PC-9 (cell line): Measurements from ENCODE around the gene SPDYA.

ENCODE experiments used
- CTCF ChIP-seq: fragments of 200-600 bp; sonication (generic); conservative IDR thresholded peaks from 2 replicates; pipeline ENCODE4 v1.6.1; 2017; ENCODE audit warnings: mixed run types, antibody characterized with exemption, mild to moderate bottlenecking, moderate library complexity
- EZH2 ChIP-seq: fragments of 200-600 bp; sonication (generic); IDR thresholded peaks from 2 replicates; pipeline ENCODE4 v1.8.0; 2017; ENCODE audit warnings: antibody characterized with exemption, low read depth

DNA sequence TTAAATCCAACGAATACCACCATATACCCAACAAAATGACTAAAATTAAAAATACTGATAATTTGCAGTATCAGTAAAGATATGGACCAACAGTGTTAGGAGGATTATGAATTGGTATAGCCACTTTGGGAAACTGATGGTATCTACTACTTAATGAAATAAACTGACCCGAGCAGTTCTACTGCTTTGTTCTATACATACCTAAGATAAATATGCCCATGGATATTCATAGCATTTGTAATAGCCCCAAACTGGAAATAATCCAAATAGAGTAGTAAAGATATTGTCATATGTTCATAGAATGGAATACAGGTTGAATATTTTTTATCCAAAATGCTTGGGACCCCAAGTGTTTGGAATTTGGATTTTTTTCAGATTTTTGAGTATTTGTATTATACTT lies 38.3 kb upstream of the SPDYA start:
- TF ChIP-seq CTCF (no peak), EZH2 (no peak)
